DMS53 (cell line): ENCODE results near the gene C15orf40.

ENCODE experiments used
- DNase-seq: peaks from one replicate; lab custom pipeline; 2025; lab: John Stamatoyannopoulos, UW

C15orf40 gene

GRCh38 chr15:82993144-82993543, 18.3 kb downstream of the C15orf40 start:
- DNase-seq: no peak

- no peak for DNase-seq
These were observed 18.9 kb downstream of the C15orf40 start for GRCh38 chr15:82992436-82992998.

GRCh38 chr15:82986442-82986780, 25.0 kb downstream of the C15orf40 start:
- DNase-seq: no peak

- DNase-seq: peak; percentile 95
These were observed 25.6 kb downstream of the C15orf40 start, which contains the start of gene RAMAC for GRCh38 chr15:82985688-82986441. Gene RAMAC, plus strand, starts transcription at chr15:82986210. Its CDS starts 2,809 bp downstream, at chr15:82989019.

- DNase-seq: no peak
These were observed 30.5 kb downstream of the C15orf40 start for GRCh38 chr15:82980981-82981380.

- DNase-seq: no peak
These were observed 31.7 kb downstream of the C15orf40 start for GRCh38 chr15:82979726-82980125.

- no peak for DNase-seq
These were observed 33.0 kb downstream of the C15orf40 start for GRCh38 chr15:82978438-82978837.

- no peak for DNase-seq
These were observed 34.4 kb downstream of the C15orf40 start for GRCh38 chr15:82977076-82977475.

- no peak for DNase-seq
These were observed 38.4 kb downstream of the C15orf40 start for GRCh38 chr15:82972990-82973389.

GRCh38 chr15:82971218-82971984, 40.0 kb downstream of the C15orf40 start:
- no peak for DNase-seq

GRCh38 chr15:82970696-82971095, 40.7 kb downstream of the C15orf40 start:
- no peak for DNase-seq

- DNase-seq: no peak
These were observed 41.3 kb downstream of the C15orf40 start for GRCh38 chr15:82970078-82970686.

- DNase-seq: no peak
These were observed 42.1 kb downstream of the C15orf40 start for GRCh38 chr15:82969353-82969752.

GRCh38 chr15:82968066-82968465, 43.4 kb downstream of the C15orf40 start:
- DNase-seq: no peak

GRCh38 chr15:82966671-82967071, 44.8 kb downstream of the C15orf40 start:
- no peak for DNase-seq

- DNase-seq: no peak
These were observed 46.5 kb downstream of the C15orf40 start for GRCh38 chr15:82964890-82965289.

GRCh38 chr15:82963471-82964341, 47.7 kb downstream of the C15orf40 start:
- DNase-seq: no peak

GRCh38 chr15:82960766-82961165, 50.7 kb downstream of the C15orf40 start:
- no peak for DNase-seq

GRCh38 chr15:82959423-82959822, 52.0 kb downstream of the C15orf40 start:
- DNase-seq: no peak

GRCh38 chr15:82958638-82959037, 52.8 kb downstream of the C15orf40 start:
- DNase-seq: no peak
